Neural progenitor cell (in vitro differentiated cells): ENCODE measurements around the gene OR1E2. TPM values are rescaled to one million over a fixed set of nuclear protein-coding genes. Genes with fewer than 3 reads are reported as not detected.
"Not testable (repeated sequence)": the region's sequence is repeated elsewhere in the genome, so short reads cannot be mapped to it uniquely, and the experiment has no call there.

Experiments used
- DNase-seq: peaks from one replicate; pipeline ENCODE4 v3.0.0-alpha.2; 2016; ENCODE audit warnings: low spot score
- H2AFZ ChIP-seq: fragments of 200-600 bp; sonication (generic); replicated peaks from 2 replicates; pipeline ENCODE4 v1.6.1; 2016; ENCODE audit warnings: antibody characterized with exemption
- H3F3A ChIP-seq: fragments of 200-600 bp; sonication (generic); 2 replicates; pipeline ENCODE4 v1.6.1; 2016; ENCODE audit warnings: antibody characterized with exemption, low read depth
- H3K27ac ChIP-seq: fragments of 200-600 bp; sonication (generic); 2 replicates; pipeline ENCODE4 v1.5.1; 2016; ENCODE audit warnings: mild to moderate bottlenecking
- H3K27me3 ChIP-seq: fragments of 200-600 bp; sonication (generic); 2 replicates; pipeline ENCODE4 v1.6.1; 2016; ENCODE audit warnings: mild to moderate bottlenecking, moderate library complexity
- H3K36me3 ChIP-seq: fragments of 200-600 bp; sonication (generic); 2 replicates; pipeline ENCODE4 v1.5.1; 2016
- H3K4me1 ChIP-seq: fragments of 200-600 bp; sonication (generic); 2 replicates; pipeline ENCODE4 v1.6.1; 2016; ENCODE audit warnings: mixed run types
- H3K4me2 ChIP-seq: fragments of 200-600 bp; sonication (generic); 2 replicates; pipeline ENCODE4 v1.6.1; 2016
- H3K4me3 ChIP-seq: fragments of 200-600 bp; sonication (generic); 2 replicates; pipeline ENCODE4 v1.5.1; 2016
- H3K79me2 ChIP-seq: fragments of 200-600 bp; sonication (generic); 2 replicates; pipeline ENCODE4 v1.6.1; 2016; ENCODE audit warnings: low read depth
- H3K9ac ChIP-seq: fragments of 200-600 bp; sonication (generic); 2 replicates; pipeline ENCODE4 v1.6.1; 2016
- H3K9me3 ChIP-seq: fragments of 200-600 bp; sonication (generic); 2 replicates; pipeline ENCODE4 v1.5.1; 2016; ENCODE audit warnings: low read depth
- H4K20me1 ChIP-seq: fragments of 200-600 bp; sonication (generic); 2 replicates; pipeline ENCODE4 v1.6.1; 2016; ENCODE audit warnings: low read depth
- H3K27ac Mint-ChIP-seq: 3 replicates; pipeline ENCODE4 v1.8.0; 2021; ENCODE audit warnings: mixed read lengths
- H3K27me3 Mint-ChIP-seq: 2 replicates; pipeline ENCODE4 v1.8.0; 2022; ENCODE audit warnings: low read depth, mild to moderate bottlenecking, inconsistent platforms, moderate library complexity, mixed read lengths; ENCODE audit not compliant: insufficient read depth
- H3K36me3 Mint-ChIP-seq: 3 replicates; pipeline ENCODE4 v1.8.0; 2021; ENCODE audit warnings: mixed read lengths
- H3K4me1 Mint-ChIP-seq: 3 replicates; pipeline ENCODE4 v1.8.0; 2021; ENCODE audit warnings: mixed read lengths
- H3K4me3 Mint-ChIP-seq: 3 replicates; pipeline ENCODE4 v1.8.0; 2021; ENCODE audit warnings: mild to moderate bottlenecking, moderate library complexity, mixed read lengths
- H3K9me3 Mint-ChIP-seq: 3 replicates; pipeline ENCODE4 v1.8.0; 2020; ENCODE audit warnings: mixed read lengths
- EZH2 ChIP-seq: fragments of 200-600 bp; sonication (generic); IDR thresholded peaks from 2 replicates; pipeline ENCODE4 v1.6.1; 2017; ENCODE audit warnings: antibody characterized with exemption, mild to moderate bottlenecking, moderate library complexity
- EZH2phosphoT487 ChIP-seq: fragments of 200-600 bp; sonication (generic); IDR thresholded peaks from 2 replicates; pipeline ENCODE4 v1.6.1; 2017; ENCODE audit warnings: antibody characterized with exemption
- total RNA-seq: library from RNA; depleted of rRNA; stranded (reverse); fragments of >200 nt; gene quantifications from 2 replicates; pipeline ENCODE4 v1.2.3, GENCODE V29; 2015; ENCODE audit warnings: low replicate concordance
- TF ChIP-seq, protein P1 (sequence below): fragments of 200-600 bp; sonication (generic); IDR thresholded peaks from 2 replicates; pipeline ENCODE4 v1.5.1; 2017; ENCODE audit warnings: antibody characterized with exemption, mild to moderate bottlenecking

OR1E2 gene
- total RNA-seq, 1 donor from 2014 or later, result not detected

DNA sequence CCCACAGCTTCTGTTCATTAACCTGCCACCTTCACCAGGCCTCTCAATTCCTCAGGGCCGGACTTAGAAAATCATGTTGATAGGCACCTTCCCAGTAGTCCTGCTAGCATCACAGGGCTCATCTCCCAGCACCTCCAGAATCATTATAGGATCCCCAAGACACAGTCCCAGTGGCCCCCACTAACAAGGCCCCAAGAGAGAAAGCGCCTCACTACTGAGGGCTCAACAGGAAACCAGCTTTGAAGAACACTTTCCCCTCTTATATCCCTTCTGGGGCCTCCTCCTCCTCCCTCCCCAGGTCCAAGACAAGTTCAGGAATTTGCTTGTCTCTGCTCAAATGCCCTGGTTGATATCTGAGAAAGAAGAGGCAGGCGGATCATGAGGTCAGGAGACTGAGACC, 22.6 kb downstream of the OR1E2 start, which contains the start of gene OR3A3:
TSS of gene OR3A3 (plus strand) at position 301 of the 400 bp plus-strand sequence.
- H3K4me1 Mint-ChIP-seq, result no peaks in the 10 kb centered on the region
- H3K27ac ChIP-seq, result no peak within 1 kb of the TSS
- no peaks in the 10 kb centered on the region for H3K79me2 ChIP-seq
- peaks cover 7% of the 10 kb centered on the region for H3K27me3 Mint-ChIP-seq
- H3F3A ChIP-seq, result no peaks in the 10 kb centered on the region
- no peaks in the 10 kb centered on the region for H3K27me3 ChIP-seq
- no peak for DNase-seq
- H2AFZ ChIP-seq, result no peak within 1 kb of the TSS
- H4K20me1 ChIP-seq, result no peaks in the 10 kb centered on the region
- H3K4me3 ChIP-seq, result no peak within 1 kb of the TSS
- H3K9me3 ChIP-seq, result peaks cover 3% of the 10 kb centered on the region
- TF ChIP-seq EZH2phosphoT487, result no peak
- H3K36me3 ChIP-seq, result no peaks in the 10 kb centered on the region
- H3K36me3 Mint-ChIP-seq, result no peaks in the 10 kb centered on the region
- H3K4me3 Mint-ChIP-seq, result no peak within 1 kb of the TSS
- H3K9ac ChIP-seq, result no peak within 1 kb of the TSS
- no peaks in the 10 kb centered on the region for H3K4me1 ChIP-seq
- H3K9me3 Mint-ChIP-seq, result peaks cover 17% of the 10 kb centered on the region
- no peak within 1 kb of the TSS for H3K27ac Mint-ChIP-seq
- H3K4me2 ChIP-seq, result no peak within 1 kb of the TSS

DNA sequence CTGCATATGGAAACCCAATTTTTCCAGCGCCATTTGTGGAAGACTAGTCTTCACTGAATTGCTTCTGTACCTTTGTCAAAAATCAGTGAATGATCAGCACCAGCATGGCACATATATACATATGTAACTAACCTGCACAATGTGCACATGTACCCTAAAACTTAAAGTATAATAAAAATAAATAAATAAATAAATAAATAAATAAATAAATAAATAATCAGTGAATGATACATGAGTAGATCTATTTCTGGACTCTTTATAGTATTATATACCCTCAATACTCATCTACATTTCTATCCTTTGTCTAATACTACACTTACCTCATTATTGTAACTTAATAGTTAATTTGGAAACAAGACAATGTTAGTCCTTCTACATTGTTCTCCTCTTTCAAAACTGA, 29.8 kb downstream of the OR1E2 start:
- not testable (repeated sequence) for H3K27me3 ChIP-seq, H3K4me1 Mint-ChIP-seq, H3F3A ChIP-seq, H3K4me3 ChIP-seq, H2AFZ ChIP-seq, H4K20me1 ChIP-seq, H3K36me3 Mint-ChIP-seq, H3K27me3 Mint-ChIP-seq, H3K9ac ChIP-seq, H3K9me3 ChIP-seq, H3K4me1 ChIP-seq, H3K79me2 ChIP-seq, DNase-seq, H3K27ac Mint-ChIP-seq, H3K4me2 ChIP-seq, H3K27ac ChIP-seq, H3K36me3 ChIP-seq, H3K4me3 Mint-ChIP-seq
- H3K9me3 Mint-ChIP-seq, result peaks cover 17% of the 10 kb centered on the region

DNA sequence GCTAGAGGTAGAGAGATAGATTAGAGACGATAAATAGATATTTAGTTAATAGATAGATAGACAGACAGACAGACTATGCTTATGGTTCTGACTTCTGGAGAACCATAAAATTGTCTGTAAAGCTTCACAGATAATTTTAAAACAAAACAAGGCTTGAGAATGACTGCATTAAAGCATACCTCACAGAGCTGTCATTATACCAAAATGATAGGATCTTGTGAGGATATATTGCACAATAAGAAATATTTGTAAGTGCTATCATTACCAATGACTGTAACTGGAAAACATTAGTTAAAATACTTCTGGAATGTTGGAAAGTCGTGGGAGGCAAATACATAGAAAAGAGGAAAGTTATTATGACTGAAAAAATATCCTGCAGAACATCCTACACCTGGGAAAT, 31.9 kb downstream of the OR1E2 start:
- Histone ChIP-seq H3K4me2 (no peak overlapping the region), H3K27me3 (no peaks in the 10 kb centered on the region), H3K4me1 (no peaks in the 10 kb centered on the region), H4K20me1 (no peaks in the 10 kb centered on the region), H3K9me3 (no peaks in the 10 kb centered on the region), H3K9ac (no peak overlapping the region), H2AFZ (no peak overlapping the region), H3K79me2 (no peaks in the 10 kb centered on the region), H3K27ac (no peak overlapping the region), H3K4me3 (no peak overlapping the region), H3F3A (no peaks in the 10 kb centered on the region), H3K36me3 (no peaks in the 10 kb centered on the region)
- no peak overlapping the region for H3K4me3 Mint-ChIP-seq
- H3K4me1 Mint-ChIP-seq, result no peaks in the 10 kb centered on the region
- H3K36me3 Mint-ChIP-seq, result no peaks in the 10 kb centered on the region
- H3K27ac Mint-ChIP-seq, result no peak overlapping the region
- H3K9me3 Mint-ChIP-seq, result peaks cover 8% of the 10 kb centered on the region
- TF ChIP-seq EZH2 (no peak), EZH2phosphoT487 (no peak)
- TF ChIP-seq, protein P1, sequence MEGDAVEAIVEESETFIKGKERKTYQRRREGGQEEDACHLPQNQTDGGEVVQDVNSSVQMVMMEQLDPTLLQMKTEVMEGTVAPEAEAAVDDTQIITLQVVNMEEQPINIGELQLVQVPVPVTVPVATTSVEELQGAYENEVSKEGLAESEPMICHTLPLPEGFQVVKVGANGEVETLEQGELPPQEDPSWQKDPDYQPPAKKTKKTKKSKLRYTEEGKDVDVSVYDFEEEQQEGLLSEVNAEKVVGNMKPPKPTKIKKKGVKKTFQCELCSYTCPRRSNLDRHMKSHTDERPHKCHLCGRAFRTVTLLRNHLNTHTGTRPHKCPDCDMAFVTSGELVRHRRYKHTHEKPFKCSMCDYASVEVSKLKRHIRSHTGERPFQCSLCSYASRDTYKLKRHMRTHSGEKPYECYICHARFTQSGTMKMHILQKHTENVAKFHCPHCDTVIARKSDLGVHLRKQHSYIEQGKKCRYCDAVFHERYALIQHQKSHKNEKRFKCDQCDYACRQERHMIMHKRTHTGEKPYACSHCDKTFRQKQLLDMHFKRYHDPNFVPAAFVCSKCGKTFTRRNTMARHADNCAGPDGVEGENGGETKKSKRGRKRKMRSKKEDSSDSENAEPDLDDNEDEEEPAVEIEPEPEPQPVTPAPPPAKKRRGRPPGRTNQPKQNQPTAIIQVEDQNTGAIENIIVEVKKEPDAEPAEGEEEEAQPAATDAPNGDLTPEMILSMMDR, result no peak
- no peaks in the 10 kb centered on the region for H3K27me3 Mint-ChIP-seq
- DNase-seq, result no peak

DNA sequence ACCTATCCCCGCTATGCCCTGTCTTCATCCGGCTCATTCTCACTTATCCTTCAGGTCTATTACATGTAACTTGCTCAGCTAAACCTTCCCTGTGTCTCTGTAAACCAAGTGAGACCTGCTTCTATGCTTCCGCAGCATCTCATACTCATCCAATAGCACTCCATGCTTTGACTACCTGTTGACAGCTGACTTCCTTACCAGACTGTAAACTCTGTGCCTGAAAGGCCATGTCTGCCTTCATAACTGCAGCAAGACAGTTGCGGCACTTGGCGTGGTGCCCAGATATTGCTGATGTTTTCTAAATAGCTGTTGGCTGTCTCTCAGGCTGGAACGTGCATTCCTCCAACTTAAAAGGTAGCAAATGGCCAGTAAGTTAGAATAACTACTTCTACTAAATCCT, 33.6 kb downstream of the OR1E2 start:
- H2AFZ ChIP-seq, result no peak overlapping the region
- H3F3A ChIP-seq, result no peaks in the 10 kb centered on the region
- H3K36me3 Mint-ChIP-seq, result no peaks in the 10 kb centered on the region
- no peak overlapping the region for H3K4me3 ChIP-seq
- H3K9ac ChIP-seq, result no peak overlapping the region
- H3K4me1 ChIP-seq, result no peaks in the 10 kb centered on the region
- H4K20me1 ChIP-seq, result no peaks in the 10 kb centered on the region
- no peaks in the 10 kb centered on the region for H3K4me1 Mint-ChIP-seq
- H3K27me3 ChIP-seq, result no peaks in the 10 kb centered on the region
- TF ChIP-seq EZH2phosphoT487 (no peak), EZH2 (no peak)
- TF ChIP-seq, protein P1, result no peak
- H3K36me3 ChIP-seq, result no peaks in the 10 kb centered on the region
- H3K27ac ChIP-seq, result no peak overlapping the region
- DNase-seq, result no peak
- H3K9me3 Mint-ChIP-seq, result peaks cover 2% of the 10 kb centered on the region
- no peak overlapping the region for H3K4me3 Mint-ChIP-seq
- H3K4me2 ChIP-seq, result no peak overlapping the region
- no peak overlapping the region for H3K27ac Mint-ChIP-seq
- H3K9me3 ChIP-seq, result peaks cover under 1% of the 10 kb centered on the region
- H3K27me3 Mint-ChIP-seq, result no peaks in the 10 kb centered on the region
- no peaks in the 10 kb centered on the region for H3K79me2 ChIP-seq
